A204.1 (cell line): ENCODE measurements around the gene CAMTA1.

Source experiments
- FAIRE-seq: peaks from 2 replicates; lab custom pipeline; 2012; peaks lifted over from hg19 to GRCh38; lab: Jason Lieb, UNC

Gene CAMTA1

GRCh38 chr1:7079637-7080036, 294.4 kb downstream of the CAMTA1 start:
- no peak for FAIRE-seq

- FAIRE-seq: no peak
Observed at GRCh38 chr1:7084232-7084894, 299.1 kb downstream of the CAMTA1 start.

DNA sequence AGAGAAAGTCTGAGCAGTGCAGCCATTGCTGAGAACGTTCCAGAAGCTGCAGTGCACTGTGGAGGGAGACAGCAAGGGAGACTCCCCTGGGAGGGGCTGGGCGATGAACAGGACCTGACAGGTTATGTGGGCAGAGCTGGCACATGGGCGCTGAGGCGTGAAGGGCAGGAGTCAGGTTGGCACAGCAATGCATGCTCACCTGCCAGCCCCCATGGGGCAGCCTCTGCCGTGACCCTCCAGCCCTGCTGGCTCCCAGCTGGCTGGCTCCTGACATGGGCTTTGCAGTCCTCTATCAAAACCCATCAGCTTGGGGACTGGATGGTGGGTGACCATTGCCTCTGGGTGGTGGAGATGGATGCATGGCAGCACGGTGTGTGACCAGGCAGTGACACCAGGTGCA, 300.3 kb downstream of the CAMTA1 start:
- FAIRE-seq: no peak

DNA sequence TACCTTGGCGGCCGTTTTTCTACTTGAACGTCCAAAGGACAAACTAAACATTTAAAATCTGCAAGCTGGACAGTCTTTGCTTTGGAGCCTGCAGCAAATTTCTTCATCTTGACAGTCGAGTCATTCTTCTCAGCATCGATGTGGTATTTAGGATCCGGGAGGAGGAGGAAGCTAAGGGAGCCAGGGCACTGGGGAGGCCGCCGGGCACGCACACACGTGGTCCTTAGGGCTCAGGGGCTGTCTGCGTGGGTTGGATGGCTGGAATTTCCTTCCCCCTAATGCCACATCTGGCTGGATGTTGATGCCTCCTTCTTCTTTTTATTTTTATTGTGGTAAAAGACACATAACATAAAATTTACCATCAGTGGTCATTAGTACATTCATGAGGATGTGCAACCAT, 300.9 kb downstream of the CAMTA1 start:
- no peak for FAIRE-seq

- no peak for FAIRE-seq
Observed at GRCh38 chr1:7087888-7088287, 302.6 kb downstream of the CAMTA1 start.

DNA sequence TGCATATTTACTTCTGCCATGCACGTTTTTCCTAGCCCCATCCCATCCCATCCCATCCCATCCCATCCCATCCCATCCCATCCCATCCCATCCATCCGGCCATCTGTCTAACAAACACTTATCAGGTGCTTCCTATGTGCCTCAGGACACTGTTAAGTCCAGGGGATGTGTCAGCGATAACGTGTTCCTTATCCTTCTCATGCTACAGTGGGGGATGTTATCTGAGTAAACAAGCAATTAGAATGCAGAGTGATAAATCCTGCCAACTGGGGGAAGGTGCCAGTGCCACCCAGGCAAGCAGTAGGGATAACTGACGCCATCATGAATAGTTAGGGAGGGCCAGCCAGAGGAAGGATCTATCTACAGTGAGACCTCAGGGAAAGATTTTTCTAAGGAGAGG, 304.2 kb downstream of the CAMTA1 start:
- FAIRE-seq: no peak

DNA sequence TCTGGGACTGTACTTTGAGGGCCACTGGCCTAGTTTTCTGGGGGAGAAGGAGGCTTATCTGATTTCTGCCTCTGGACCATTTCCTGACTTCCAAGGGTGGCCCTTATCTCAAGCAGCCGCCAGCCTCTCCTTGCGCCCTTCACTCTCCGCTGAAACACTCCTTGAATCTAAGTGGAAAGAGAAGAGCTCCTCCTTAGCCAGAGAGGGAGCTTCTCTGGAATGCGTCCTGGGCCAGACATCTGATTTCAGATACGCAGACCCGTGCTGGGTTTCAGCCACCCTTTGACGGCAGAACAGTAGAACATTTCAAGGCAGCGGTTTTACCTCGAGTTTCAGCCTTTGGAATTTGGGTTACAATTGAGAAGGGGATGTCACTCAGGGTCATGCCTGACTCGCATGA, 308.0 kb downstream of the CAMTA1 start:
- FAIRE-seq: no peak

DNA sequence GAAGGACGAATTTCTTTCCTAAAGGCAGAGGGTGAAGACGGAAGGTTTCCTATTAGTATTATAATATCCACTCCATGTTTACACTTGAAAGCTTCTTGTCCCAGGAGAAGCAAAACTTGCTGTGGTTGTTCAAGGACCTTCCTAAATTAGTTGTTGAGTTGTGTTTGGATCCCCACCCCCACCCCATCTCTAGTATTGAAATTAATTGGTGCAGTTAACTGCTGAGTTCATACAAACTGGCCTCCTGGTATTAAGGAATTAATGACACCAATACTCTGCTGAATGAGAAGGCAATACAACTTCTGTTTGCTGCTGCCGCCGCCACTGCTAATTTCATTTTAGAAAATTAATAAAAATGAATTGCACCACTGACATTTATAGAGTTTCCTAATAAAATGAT, 308.8 kb downstream of the CAMTA1 start:
- no peak for FAIRE-seq

DNA sequence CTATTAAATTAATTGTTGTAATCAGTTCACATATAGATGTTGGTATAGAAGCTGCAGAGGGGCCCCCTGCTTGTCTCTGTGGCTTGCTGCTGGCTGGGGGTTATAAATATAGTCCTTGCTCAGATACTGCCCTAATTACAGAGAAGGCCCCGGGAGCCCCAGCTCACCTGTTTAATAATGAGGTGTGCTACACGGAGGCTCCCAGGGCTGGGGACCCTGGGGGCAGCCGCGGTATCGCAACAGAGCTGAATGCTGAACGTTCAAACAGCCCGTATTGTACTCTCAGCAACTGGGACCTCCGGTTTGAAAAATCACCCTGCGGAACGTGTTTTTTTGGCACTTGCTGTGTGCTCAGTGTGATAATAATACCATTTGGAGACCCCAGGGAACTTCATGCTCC, 309.3 kb downstream of the CAMTA1 start:
- no peak for FAIRE-seq

GRCh38 chr1:7095343-7095964, 310.2 kb downstream of the CAMTA1 start:
- no peak for FAIRE-seq

- no peak for FAIRE-seq
Observed at GRCh38 chr1:7097938-7098592, 312.8 kb downstream of the CAMTA1 start.

DNA sequence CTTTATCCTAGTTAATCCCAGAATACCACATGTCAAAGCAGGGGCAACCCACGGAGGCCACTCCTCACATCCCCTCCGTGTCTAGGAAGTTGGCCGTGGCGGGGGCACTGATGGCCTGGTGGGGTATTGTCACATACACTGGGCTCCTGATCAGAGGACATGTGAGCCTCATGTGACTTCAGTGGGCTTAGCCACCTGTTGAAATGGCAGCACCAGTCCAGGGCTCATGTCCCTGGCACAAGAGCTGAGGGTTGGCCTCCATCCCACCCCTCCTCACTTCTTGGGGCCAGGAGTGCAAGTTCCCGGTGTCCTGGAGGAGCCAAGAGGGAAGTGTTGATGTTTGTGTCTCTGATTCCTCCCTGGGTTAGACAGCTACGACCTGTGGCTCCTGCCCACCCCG, 313.4 kb downstream of the CAMTA1 start:
- FAIRE-seq: no peak

DNA sequence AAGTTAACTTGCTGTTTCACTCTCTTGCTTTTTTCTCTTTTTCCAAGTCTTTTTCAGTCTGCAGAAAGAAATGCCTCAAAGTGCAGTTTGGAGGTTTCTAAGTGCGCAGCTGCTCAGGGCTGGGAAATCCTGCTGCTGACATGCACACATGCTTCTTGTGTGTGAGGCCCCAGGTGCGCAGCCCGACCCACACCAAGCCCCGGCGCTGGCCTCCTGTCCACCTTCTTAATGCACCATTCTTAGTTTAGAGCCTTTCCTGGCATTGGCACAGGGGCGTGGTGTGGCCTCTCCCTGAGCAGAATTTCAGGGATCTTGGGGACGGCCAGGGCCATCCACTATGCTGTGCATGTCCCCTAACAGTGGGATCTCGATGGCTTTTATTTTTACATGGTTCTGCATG, 315.2 kb downstream of the CAMTA1 start:
- no peak for FAIRE-seq

- FAIRE-seq: no peak
Observed at GRCh38 chr1:7101187-7101586, 315.9 kb downstream of the CAMTA1 start.

- no peak for FAIRE-seq
Observed at GRCh38 chr1:7103361-7103782, 318.1 kb downstream of the CAMTA1 start.

DNA sequence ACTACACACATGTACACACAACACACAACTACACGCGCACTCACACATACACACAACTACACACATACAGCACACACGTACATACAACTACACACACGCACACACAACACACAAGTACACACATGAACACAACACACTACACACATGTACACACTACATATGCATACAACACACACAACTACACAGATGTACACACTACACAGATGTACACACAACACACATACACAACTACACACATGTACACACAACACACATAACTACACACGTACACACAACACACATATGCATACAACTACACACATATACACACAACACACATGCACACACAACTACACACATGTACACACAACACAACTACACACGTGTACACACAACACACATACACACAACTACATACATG, 318.6 kb downstream of the CAMTA1 start:
- no peak for FAIRE-seq

GRCh38 chr1:7104339-7104738, 319.1 kb downstream of the CAMTA1 start:
- no peak for FAIRE-seq

GRCh38 chr1:7105269-7105668, 320.0 kb downstream of the CAMTA1 start:
- FAIRE-seq: no peak

DNA sequence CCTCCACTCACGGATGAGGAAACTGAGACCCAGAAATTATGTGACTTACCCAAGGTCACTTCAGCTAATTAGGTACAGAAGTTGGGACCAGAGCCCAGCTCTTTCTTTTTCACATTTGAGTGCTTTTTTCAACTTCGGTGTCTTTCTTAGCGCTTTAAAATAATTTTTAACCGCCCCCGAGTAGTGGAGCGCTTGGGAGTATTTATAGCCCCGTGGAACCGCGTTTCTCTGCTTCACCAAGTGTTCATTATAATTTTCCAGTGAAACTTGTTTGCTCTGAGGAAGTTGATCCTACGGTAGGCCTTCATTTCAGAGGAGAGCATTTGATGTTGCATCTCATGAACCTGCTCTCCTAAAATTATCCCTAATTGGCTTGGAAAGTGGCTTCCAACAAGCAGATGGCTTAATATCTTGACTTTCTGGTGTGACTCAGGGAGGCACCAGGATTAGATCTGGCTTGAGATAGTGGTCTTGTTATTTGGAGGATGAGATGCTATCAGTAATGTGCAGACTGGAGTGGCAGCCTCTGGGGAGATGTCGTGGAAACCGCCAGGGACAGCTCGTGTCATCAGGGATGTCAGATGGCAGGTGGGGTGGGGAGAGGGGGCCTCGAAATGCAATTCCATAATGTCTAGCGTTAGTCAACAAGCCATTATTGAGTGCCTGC, 321.3 kb downstream of the CAMTA1 start:
- FAIRE-seq: no peak

DNA sequence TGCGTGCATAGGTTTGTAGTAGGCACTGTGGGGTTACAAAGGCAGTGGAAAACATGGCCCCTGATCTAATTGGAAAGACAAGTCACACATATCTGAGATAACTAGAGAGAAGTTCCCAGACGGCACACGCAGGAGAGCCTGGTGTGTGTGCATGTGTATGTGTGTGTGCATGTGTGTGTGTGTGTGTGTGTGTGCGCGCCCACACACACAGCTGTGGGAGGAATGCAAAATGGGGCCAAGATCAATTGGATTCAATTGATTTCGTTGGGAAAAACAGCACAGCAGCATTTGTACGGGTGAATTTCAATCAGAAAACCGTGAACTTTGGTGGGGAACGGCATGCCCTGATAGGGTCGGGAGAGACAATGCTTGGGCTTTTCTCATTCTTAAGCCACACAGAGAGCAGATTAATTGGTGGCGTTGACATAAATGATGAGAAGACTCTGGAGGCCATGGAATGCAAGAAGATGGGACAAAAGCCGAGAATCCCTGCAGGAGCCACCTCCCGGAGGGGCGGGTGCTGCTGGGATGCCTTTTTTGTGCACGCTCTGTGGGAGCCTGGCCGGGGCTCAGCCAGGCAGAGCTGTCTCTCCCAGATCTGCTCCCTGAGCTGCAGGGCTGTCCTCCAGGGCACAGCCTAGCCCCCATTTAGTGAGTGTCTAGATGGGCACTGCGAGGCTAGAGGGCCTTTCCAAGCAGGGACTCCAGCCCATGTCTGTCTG, 322.0 kb downstream of the CAMTA1 start:
- no peak for FAIRE-seq

DNA sequence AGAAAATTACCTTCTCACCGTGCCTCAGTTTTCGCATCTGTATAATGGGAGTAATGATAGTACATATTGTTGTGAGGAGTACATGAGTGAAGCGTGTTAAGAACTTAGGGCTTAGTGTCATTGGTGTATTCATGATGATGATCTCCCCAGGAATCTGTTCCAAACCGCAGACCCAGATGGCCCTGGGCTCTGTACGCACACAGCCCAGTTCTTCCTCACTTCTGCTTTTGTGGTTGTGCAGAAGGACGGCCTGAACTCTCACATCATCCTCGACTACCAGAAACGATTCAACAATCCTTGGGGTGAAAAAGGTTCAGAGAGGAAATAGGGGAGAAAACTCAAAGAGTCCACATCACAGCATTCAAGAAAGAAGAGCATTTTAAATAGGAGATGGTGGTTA, 323.0 kb downstream of the CAMTA1 start:
- FAIRE-seq: no peak

DNA sequence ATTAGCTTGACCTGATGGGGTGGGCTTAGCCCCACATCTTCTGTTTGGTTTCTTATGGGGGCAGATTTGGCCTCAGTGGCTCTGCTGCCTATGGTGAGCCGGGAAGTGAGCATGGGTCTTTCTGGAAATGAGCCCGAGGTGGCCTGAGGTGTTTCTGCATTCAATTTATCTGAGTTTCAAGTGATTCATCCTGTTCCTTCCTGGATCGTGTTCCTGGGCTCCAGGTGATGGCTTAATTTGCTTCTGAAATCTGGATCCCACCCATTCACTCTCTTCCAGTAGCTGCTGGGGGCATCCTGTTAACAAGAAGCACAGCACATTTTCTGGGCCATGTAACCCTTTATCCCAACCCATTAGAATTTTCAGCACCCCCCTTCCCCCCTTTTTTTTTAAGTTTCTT, 324.6 kb downstream of the CAMTA1 start:
- no peak for FAIRE-seq

- FAIRE-seq: no peak
Observed at GRCh38 chr1:7110321-7110720, 325.1 kb downstream of the CAMTA1 start.
